ENCODE measurements around the gene AK2.
"Not testable (repeated sequence)": the region's sequence is repeated elsewhere in the genome, so short reads cannot be mapped to it uniquely, and the experiment has no call there.

The AK2 gene

DNA sequence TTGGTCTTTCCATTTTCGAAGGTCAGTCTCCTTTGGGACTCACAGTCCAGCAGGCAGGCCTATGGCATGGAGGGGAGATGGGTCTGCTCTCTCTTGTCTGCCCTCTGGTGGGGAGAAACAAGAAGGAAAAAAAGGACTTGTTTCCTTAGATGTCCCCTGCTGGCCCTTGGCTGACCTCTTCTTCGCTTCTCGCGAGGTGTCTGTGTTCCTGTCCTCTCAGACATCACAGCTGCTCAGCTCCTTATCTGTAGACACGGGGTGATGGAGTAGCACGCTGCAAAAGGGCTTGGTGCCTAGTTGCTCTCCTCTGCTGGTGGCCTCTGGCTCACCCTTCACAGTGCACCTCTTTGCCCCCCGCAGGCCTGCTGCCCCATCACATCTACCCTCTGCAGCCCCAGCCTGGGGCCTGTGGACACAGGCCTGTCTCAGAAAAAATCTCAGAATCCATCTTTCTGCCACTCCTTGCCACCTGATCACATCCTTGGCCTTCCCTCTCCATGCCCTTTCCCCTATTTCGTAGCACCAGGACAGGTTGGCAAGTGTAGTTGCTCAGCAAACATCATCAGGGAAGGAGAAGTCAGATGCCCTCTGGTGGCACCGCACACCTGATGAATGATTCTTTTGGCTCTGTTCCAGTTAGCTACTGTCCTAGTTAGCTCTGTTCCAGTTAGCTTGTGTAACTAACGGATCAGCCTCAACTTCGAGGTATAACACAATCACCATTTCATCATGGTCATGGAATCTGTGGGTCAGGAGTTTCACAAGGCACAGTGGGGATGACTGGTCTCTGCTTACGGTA, 18.7 kb upstream of the AK2 start:
- DNase-seq (ENCODE audit: low read depth in 2 of 2, low spot score in 1 of 2): no peak

DNA sequence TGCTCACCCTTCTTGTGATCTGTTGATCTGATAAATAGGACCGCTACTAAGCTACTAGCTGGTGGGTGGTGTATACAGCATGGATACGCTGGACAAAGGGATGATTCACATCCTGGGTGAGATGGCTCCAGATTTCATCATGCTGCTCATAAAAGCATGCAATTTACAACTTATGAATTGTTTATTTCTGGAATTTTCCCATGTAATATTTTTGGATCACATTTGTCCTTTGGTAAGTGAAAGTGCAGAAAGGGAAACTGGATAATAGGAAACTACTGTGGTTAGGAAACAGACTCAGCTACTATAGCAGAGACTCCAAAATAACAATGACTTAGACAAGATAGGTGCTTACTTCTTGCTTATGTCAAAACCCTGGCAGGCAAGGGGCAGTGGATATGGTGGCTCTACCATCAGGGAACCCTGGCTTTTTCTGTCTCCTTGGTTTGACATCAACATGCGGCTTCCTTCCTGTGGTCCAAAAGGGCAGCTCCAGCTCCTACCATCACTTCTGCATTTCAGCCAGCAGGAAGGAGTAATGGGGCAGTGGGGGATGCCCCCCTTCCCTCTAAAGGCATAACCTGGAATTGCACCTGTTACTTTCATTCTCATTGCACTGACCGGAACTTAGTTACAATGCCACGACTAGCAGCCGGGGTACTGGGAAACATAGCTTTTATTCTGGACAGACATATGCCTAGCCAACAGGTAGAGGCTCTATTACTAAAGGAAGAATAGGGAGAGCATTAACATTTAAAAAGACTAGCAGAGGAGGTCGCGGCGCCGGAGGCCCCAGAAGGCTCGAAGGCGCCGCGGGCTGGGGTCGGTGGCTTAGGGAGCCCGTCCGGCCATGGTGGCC, 13.8 kb upstream of the AK2 start:
- no peak for DNase-seq (ENCODE audit: low read depth in 2 of 2, low spot score in 1 of 2)

DNA sequence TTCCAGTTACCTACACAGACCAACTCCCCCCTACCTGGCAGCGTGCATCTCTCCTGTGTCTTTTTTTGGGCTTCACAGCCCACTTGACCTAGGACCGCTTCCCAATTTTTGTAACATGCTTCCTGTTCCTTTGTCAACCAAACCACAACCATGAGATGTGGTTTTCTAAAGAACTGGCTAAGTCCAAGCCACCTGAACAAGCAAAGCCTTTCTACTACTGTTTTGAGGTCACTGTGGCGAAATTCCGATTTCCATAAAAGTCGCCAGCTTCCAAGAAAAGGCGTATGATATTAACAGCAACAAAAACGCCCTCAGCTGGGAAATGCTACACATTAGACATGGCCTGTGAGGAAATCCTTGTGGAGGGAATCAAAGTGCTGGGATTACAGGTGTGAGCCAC, 12.7 kb upstream of the AK2 start:
- no peak for DNase-seq (ENCODE audit: low read depth in 2 of 2, low spot score in 1 of 2)

DNA sequence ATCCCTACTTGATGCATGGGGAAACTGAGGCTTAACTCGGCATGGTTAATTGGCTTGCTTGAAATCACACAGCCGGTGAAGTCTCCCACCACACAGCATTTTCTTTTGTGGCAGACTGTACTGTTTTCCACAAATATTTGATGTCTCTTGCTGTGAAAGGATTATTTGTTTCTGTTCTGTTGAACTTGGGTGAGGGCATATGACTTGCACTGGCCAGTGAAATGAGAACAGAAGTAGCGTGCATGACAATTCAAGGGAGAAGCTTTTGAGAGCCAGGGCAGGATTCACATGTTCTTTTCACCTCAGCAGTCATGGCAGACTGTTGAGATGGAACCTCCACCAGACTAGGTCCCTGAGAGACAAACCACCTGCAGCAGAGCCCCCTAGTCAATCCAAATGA, 11.7 kb upstream of the AK2 start:
- DNase-seq (ENCODE audit: low read depth in 2 of 2, low spot score in 1 of 2): no peak

DNA sequence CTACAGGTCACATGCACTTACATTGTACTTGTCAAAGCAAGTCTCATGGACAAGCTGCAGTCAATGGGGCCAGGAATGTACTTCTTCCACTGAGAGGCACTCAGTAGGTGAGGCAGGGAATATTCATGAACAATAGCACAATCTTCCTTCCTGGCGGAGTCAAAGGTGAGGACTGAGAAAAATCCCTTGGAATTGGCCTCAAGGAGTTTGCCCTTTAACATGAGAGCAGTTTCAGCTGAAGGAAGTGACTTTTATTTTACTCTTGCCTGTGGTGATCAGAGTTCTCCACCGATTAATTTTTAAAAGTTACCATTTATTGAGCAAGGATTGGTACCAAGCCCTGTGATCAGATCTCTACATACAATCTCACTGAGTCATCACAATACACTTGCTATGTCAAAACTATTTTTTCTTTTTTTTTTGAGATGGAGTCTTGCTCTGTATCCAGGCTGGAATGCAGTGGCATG, 11.2 kb upstream of the AK2 start:
- no peak for DNase-seq (ENCODE audit: low read depth in 2 of 2, low spot score in 1 of 2)

DNA sequence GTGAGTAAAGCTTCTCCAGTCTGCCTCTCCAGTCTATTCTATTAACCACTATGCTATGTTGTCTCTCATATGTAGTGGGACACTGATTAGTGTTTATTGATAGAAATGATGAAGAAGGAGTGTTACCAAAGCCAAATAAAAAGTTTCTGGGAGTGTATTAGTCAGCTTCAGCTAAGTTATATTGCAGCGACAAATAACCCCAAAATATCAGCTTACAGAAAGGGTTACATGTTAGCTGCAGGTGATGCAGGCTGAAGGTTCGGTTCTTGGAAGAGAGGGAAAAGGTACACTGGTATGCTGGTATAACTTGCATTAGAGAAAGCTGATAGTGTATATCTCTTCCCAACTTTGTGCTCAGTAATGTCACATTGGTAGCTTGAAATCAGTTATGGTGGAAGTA, 10.6 kb upstream of the AK2 start:
- DNase-seq (ENCODE audit: low read depth in 2 of 2, low spot score in 1 of 2): no peak

DNA sequence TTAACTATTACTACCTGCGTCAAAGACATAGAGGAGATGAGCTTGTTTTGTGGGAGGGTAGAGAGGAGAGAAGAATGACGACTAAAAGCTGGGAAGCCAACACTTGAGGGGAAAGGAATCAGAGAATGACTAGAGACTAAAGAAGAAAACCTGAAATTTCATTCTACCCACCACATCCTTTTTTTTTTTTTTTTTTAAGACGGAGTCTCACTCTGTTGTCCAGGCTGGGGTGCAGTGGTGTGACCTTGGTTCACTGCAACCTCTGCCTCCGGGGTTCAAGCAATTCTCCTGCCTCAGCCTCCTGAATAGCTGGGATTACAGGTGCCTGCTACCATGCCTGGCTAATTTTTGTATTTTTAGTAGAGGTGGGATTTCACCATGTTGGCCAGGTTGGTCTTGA, 9.6 kb upstream of the AK2 start:
- DNase-seq (ENCODE audit: low read depth in 2 of 2, low spot score in 1 of 2): not testable (repeated sequence)

DNA sequence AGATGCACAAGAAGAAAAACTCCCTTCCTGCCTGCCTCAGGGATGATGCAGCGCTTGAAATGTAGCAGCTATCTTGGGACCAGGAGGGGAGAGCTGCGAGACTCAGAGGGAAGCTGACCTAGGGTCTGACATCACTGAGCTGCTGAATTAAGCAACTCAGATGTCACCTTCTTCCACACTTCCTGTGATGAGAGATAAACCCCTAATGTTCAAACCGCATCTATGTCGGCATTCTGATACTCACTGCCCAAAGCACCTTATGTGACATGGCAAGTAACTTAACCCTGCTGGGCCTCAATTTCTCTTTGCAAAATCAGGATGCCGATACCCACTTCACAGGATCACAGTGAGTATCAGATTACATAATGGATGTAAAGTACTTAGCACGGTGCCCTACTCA, 9.1 kb upstream of the AK2 start:
- no peak for DNase-seq (ENCODE audit: low read depth in 2 of 2, low spot score in 1 of 2)

DNA sequence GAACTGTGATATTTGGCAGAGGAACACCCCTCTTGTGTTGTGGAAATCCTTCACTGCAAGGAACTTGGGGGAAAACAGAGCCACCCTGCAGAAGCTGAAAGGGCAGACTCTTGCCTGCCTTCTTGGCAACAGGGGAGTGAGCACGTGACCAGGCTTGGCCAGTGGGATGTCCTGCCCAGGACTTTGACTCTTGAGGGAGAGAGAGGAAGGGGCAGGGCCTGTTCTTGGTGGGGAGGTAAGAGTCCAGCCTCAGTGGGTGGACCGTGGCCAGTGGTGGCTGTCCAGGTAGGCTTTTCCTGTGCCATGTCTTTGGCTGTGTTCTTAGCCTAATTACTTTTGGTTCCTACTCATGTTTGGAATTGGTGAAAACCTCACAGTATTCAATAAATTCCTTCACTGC, 8.6 kb upstream of the AK2 start:
- no peak for DNase-seq (ENCODE audit: low read depth in 2 of 2, low spot score in 1 of 2)

DNA sequence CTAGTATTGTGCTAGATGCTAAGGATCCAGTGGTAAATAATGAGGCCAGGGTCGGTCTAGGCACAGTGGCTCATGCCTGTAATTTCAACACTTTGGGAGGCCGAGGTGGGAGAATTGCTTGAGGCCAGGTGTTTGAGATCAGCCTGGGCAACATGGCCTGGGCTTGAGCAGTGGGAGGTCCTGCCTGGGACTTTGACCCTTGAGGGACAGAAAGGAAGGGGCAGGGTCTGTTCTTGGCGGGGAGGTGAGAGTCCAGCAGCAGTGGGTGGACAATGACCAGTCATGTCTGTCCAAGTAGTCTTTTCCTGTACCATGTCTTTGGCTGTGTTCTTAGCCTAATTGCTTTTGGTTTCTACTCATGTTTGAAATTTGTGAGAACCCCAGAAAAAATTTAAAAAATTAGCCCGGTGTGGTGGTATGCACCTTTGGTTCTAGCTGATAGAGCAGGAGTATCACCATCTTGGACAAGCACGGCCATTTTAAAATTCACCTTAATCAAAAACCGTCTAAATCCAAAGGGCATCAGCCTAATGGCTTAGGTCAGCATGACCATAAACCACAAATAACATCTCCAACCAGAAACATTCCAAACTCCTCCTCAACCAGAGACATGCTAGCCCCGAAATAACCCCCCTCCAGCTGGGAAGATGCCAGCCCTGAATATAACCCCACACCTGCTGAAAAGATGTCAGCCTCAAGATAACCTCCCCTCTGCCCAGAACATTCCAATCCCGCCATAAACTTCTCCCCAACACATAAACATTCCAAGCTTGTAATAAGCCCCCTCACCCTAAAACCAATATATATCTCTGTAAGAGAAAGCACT, 6.8 kb upstream of the AK2 start:
- DNase-seq (ENCODE audit: low read depth in 2 of 2, low spot score in 1 of 2): no peak

DNA sequence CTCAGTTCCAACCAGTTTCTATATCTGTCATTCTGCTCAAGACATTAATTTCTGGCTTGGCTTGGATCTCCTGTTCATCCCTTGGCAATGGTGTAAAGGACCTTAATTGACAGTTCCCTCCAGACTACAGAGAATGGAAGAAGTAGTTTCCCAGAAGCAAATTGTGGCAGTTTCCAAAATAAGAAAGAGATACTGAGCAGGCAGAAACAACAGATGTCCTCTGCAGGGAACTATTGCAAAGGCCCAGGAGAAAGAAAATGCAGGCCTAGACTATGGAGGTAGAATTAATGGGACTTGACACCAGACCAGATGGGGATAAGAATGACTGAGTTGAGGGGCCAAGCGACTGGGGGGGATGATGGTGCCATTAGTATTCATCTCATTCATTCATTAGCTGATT, 6.1 kb upstream of the AK2 start:
- DNase-seq (ENCODE audit: low read depth in 2 of 2, low spot score in 1 of 2): no peak

DNA sequence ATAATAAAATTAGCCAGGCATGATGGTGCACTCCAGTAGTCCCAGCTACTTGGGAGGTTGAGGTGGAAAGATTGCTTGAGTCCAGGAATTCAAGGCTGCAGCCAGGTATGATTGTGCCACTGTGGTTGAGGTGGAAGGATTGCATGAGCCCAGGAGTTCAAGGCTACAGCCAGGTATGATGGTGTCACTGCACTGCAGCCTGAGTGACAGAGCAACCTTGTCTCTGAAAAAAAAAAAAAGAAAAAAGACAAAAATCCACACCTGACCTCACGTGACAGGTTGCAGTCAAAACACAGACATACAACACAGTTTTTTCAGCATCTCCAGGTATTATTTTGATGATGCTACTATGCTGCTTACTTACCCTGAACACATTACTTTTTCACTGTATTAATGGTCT, 4.3 kb upstream of the AK2 start:
- DNase-seq (ENCODE audit: low read depth in 2 of 2, low spot score in 1 of 2): no peak

DNA sequence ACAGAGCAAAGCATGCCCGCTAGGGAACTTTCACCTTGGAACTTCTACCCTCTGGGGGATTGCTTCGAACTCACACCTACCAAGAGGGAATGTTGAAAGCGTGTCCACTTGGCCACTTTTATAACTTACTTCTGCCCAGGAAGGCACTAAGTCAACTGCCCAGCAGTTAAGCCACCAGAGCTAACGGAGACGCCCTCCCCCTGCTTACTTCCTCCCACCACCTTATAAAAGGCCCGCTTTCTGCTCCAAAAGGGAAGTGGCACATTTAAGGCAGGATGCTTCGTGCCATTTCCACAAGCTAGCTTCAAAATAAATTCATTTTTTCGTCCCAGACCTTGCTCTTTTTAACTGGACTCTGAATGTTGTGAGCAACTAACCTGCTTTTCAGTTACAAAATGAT, 3.2 kb upstream of the AK2 start:
- no peak for DNase-seq (ENCODE audit: low read depth in 2 of 2, low spot score in 1 of 2)

DNA sequence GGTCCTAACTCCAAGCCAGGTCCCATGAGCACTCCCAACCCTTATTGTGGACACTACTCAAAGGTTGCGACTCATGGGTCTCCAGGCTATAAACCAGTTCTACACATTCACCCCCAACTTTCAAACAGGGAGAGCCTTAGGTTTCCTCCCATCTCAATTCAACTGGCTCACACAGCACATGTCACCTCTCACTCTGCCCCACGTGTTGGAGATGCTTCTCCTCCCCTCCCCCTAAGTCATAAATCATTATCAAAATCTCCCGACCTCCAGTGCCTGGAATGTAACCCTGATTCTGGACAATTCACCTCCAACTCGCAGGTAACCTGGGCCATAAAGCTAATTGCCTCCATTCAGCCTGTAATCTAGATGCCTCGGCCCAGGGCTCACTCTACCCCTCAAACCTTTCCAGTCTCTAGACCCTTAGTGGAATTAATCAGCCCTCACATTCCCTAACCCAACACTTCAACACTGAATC, 595 bp downstream of the AK2 start:
- no peak for DNase-seq (ENCODE audit: low read depth in 2 of 2, low spot score in 1 of 2)

DNA sequence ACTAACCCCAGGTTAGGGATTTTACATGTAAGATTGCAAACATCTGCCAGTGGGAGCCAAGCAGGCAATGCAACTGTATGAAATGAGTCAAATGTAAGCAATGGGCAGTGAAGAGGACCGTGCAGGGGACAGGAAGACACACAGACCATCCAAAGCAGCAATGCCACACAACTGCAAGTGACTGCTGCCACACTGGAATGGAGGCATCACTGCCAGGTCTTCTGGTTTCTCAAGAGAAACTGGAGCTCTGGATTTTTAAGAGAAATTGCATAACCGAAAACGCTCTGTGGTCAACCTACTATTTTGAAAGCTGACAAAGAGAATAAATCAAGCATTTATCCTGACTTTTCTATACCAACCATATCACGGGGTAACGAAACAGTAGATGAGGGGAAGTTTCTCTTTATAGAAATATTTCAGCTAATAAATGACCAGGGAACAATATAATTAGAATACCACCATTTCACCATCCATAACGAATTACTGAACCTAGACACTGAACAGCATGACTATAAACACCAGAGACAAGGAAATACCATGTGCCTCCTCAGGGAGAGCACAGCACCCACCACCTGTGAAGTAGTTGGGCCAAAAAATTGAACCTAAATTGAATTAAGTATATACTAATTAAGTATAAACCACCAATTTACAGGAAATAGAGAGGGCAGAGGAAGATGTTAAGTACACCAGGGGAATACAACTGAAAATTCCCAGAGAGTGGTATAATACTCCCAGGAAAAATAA, 4.4 kb downstream of the AK2 start:
- DNase-seq (ENCODE audit: low read depth in 2 of 2, low spot score in 1 of 2): no peak

DNA sequence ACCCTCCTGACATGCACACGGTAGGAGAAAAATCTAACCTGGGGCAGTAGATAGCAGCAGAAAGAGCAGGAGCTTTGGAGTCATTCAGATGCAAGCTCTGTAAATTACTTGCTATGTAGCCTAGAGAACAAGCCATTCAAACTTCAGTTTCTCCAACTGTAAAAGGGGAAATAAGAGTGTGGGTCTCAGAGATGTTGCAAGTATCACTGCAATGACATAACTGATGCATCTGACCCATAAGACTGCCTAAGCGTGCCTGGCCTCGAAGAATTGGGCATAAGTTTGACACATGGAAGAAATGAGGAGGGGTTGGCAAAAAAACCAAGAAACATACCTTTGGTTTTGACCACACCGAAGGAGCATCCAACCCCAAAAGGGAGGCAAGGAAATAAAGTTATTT, 5.2 kb downstream of the AK2 start:
- DNase-seq (ENCODE audit: low read depth in 2 of 2, low spot score in 1 of 2): no peak

DNA sequence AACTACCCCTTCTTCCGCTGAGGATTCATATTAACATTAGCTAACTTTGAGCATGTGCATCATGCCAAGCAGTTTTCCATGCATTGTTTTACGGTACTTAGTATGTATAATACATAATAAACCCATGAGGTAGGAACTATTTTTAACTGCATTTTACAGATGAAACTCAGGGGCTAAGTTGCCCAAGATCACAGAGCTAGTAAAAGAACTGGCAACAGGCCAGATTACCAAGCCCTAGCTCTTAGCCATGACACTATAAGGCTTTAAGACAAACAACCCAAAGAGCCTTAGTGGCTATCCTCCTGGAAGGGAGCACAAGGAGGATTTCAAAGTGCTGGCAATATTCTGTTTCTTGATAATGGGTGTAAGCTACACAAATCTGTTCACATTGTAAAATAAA, 6.1 kb downstream of the AK2 start:
- no peak for DNase-seq (ENCODE audit: low read depth in 2 of 2, low spot score in 1 of 2)

DNA sequence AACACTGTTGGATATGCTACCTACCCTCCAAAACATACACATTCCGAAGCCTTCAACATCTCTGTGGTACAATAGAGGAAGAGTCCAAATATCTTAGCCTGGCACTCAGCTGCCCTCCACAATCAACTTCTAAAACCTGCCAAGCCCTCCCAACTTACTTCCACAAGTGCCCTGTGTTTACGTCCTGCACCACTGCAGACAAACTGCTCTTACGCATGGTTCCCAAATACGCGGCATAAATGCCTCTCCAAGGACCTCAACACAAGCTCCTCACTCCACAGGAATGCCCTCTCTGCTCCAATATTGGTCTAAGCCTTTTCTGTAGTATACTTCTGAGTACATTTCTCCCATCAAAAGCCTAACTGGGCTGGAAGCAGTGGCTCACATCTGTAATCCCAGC, 6.8 kb downstream of the AK2 start:
- DNase-seq (ENCODE audit: low read depth in 2 of 2, low spot score in 1 of 2): no peak

DNA sequence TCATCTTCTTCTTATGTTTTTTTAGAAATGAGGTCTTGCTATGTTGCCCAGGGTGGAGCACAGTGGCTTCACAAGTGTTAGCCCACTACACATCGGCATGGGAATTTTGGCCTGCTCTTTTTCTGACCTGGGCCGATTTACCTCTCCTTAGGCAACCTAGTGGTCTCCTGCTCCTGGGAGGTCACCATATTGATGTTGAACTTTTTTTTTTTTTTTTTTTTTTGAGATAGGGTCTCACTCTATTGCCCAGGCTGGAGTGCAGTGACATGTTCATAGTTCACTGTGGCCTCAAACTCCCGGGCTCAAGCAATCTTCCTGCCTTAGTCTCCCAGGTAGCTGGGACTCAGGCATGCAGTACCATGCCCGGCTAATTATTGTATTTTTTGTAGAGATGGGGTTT, 7.5 kb downstream of the AK2 start:
- no peak for DNase-seq (ENCODE audit: low read depth in 2 of 2, low spot score in 1 of 2)

DNA sequence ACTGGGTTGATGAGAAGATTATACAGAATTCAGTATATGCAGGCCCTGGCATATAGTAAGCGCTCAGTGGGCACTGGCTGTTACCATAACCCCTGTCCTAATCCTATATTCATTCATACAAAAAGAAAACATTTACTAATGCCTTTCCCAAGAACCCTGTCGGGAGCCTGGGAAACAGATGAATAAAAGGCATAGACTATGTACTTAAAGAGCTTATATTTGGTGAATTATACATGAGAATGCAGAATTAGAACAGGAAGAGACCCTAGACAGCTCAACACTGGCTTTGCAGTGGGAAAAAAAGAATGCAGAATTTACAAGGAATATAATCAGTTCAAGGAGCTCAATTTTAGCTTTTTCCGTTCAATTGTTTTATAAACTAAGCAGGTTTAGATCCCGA, 10.9 kb downstream of the AK2 start:
- DNase-seq (ENCODE audit: low read depth in 2 of 2, low spot score in 1 of 2): no peak

DNA sequence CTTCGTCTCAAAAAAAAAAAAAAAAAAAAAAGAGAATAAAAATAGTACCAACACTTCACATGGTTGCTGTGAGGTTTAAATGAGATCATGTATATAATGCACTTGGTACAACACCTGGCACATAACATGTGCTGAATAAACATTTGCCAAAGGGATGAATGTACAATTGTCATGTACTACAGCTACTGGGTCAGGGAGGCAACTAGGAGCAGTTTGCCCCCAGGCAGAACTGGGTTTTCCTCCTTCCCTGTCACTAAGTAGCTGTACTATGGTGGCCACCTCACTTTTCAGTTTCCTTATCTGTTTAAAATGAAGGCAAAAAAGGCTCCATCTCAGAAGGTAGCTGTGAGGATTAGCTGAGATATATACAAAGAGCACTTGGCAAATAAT, 11.5 kb downstream of the AK2 start:
- no peak for DNase-seq (ENCODE audit: low read depth in 2 of 2, low spot score in 1 of 2)

Measured in stimulated activated CD8-positive, alpha-beta memory T cell treated with anti-CD3 and anti-CD28 coated beads, Interleukin-4, amount 100 ng/mL, for 4 hours (primary cell).